ENCODE measurements around the gene ACER3.

DNA sequence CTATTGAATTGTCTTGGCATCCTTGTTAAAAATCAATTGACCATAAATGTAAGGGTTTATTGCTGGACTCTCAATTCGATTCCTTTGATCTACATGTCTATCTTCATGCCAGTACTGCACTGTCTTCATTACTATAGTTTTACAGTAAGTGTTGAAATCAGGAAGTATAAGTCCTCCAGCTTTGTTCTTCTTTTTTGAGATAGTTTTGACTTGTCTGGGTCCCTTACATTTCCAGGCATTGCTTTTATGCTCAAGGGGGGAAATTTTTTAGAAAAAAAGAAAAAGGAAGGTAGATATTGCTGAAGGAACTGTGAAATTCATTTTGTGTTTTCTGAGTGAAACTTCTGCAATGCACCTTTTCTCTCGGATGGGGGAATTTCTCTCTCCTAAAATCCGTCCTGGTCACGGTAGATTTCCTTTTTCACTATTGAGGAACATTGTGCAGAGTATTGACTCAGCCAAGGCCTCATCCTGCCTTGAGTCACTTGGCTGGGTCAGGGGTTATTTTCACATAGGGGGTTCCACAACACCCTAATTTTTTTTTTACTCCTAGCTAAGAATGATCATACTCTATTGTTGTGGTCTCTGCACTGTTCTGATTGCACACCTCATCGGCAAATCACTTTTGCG, 2.8 kb upstream of the ACER3 start:
- no peak for TF ChIP-seq TSHZ2 (CRISPR knock-in tag; IDR thresholded peaks at IDR 0.05)
- TF ChIP-seq TCF4 (CRISPR knock-in tag; IDR thresholded peaks at IDR 0.05; ENCODE audit: borderline replicate concordance), result no peak
- TF ChIP-seq PPARA (CRISPR knock-in tag; IDR thresholded peaks at IDR 0.05; ENCODE audit: borderline replicate concordance), result no peak
- TF ChIP-seq GLIS3 (CRISPR knock-in tag; IDR thresholded peaks at IDR 0.05), result no peak
- TF ChIP-seq ZC3H10 (CRISPR knock-in tag; IDR thresholded peaks at IDR 0.05), result no peak
- TF ChIP-seq ESRRG (CRISPR knock-in tag; IDR thresholded peaks at IDR 0.05), result no peak
- no peak for TF ChIP-seq ZNF70 (CRISPR knock-in tag; IDR thresholded peaks at IDR 0.05)
- no peak for TF ChIP-seq ZNF8 (CRISPR knock-in tag; IDR thresholded peaks at IDR 0.05)
- TF ChIP-seq CSDC2 (CRISPR knock-in tag; IDR thresholded peaks at IDR 0.05), result no peak

Data from SK-N-SH treated with all-trans-retinoic acid at 6 μM for 48 hours (cell line).